ENCODE measurements around the gene UBC. TPM values are rescaled to one million over a fixed set of nuclear protein-coding genes. Genes with fewer than 3 reads are reported as not detected.

Gene UBC
- total RNA-seq, 1 donor from 2014 or later, result 847 TPM

DNA sequence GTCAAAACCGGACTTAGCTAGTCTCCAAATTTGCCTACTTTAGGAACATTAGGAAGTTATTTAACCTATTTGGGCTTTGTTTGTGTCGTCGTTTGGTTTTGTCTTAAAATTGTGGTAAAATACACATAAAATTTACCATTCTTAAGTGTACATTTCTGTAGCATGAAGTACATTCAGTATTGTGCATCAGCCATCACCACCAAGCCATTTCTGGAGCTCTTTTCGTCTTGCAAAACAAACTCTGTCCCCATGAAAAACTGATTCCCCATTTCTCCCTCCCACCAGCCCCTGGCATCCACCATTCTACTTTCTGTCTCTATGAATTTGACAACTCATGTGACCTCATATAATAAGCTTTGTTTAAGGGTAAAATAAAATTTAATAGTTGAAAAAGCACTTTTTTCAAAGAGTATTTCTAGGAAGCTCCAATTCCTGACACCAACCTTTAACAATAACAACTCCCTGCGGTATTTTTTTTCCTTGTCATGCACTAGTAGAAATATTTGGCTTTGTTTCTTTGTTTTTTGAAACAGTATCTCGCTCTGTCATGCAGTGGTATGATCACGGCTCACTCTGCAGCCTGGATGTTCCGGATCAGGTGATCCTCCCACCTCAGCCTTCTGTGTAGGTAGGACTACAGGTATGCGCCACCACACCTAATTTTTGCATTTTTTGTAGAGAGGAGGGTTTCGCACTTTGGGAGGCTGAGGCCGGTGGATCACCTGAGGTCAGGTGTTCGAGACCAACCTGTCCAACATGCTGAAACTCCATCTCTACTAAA, 3.6 kb upstream of the UBC start:
- intact Hi-C loops (cut with micrococcal nuclease), result loop anchor here (5.0 kb wide), 1 partner anchor 351 kb away; the partner anchor contains the start of gene NCOR2
- H3K4me3 Mint-ChIP-seq, result peak overlapping the region; percentile 100
- no peak for ATAC-seq (ENCODE audit: low read depth)
- CTCF ChIA-PET, result interaction anchor here (1.2 to 11.3 kb wide), 4 partner anchors 10 to 76 kb away, joined by 3 to 177 read pairs (median 38); no protein-coding TSS in a partner anchor
- no peaks in the 10 kb centered on the region for H3K27me3 Mint-ChIP-seq
- POLR2A ChIA-PET, result interaction anchor here (0.6 to 20.6 kb wide), 14 partner anchors 8 to 144 kb away, joined by 3 to 590 read pairs (median 10); partner anchors contain the start of gene BRI3BP
- H3K27ac Mint-ChIP-seq, result peak overlapping the region; percentile 100
- TF ChIP-seq, protein P1, sequence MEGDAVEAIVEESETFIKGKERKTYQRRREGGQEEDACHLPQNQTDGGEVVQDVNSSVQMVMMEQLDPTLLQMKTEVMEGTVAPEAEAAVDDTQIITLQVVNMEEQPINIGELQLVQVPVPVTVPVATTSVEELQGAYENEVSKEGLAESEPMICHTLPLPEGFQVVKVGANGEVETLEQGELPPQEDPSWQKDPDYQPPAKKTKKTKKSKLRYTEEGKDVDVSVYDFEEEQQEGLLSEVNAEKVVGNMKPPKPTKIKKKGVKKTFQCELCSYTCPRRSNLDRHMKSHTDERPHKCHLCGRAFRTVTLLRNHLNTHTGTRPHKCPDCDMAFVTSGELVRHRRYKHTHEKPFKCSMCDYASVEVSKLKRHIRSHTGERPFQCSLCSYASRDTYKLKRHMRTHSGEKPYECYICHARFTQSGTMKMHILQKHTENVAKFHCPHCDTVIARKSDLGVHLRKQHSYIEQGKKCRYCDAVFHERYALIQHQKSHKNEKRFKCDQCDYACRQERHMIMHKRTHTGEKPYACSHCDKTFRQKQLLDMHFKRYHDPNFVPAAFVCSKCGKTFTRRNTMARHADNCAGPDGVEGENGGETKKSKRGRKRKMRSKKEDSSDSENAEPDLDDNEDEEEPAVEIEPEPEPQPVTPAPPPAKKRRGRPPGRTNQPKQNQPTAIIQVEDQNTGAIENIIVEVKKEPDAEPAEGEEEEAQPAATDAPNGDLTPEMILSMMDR (IDR thresholded peaks at IDR 0.05), result no peak
- peaks cover 90% of the 10 kb centered on the region for H3K4me1 Mint-ChIP-seq
- no peaks in the 10 kb centered on the region for H3K9me3 Mint-ChIP-seq
- DNase-seq, result no peak
- peaks cover 25% of the 10 kb centered on the region for H3K36me3 Mint-ChIP-seq (ENCODE audit: low read depth)

GRCh38 chr12:124917135-124917840, 2.8 kb upstream of the UBC start:
- peak; percentile 77 for DNase-seq
- Mint-ChIP-seq H3K27ac (peak overlapping the region; percentile 100), H3K9me3 (no peaks in the 10 kb centered on the region), H3K36me3 (ENCODE audit: low read depth) (peaks cover 32% of the 10 kb centered on the region), H3K4me1 (peaks cover 91% of the 10 kb centered on the region), H3K27me3 (no peaks in the 10 kb centered on the region), H3K4me3 (peak overlapping the region; percentile 100)
- ChIA-PET POLR2A (interaction anchor here (0.6 to 20.6 kb wide), 15 partner anchors 8 to 1685 kb away, joined by 3 to 590 read pairs (median 7); partner anchors contain the start of gene BRI3BP), CTCF (interaction anchor here (1.5 to 11.3 kb wide), 3 partner anchors 11 to 21 kb away, joined by 6 to 177 read pairs (median 70); no protein-coding TSS in a partner anchor)
- TF ChIP-seq, protein P1 (IDR thresholded peaks at IDR 0.05), result no peak
- intact Hi-C loops (cut with micrococcal nuclease), result loop anchor here (5.0 kb wide), 1 partner anchor 350 kb away; the partner anchor contains the start of gene NCOR2
- ATAC-seq (ENCODE audit: low read depth), result peak; percentile 63

GRCh38 chr12:124916374-124917134, 2.1 kb upstream of the UBC start:
- peaks cover 33% of the 10 kb centered on the region for H3K36me3 Mint-ChIP-seq (ENCODE audit: low read depth)
- ChIA-PET CTCF (interaction anchor here (2.9 to 11.3 kb wide), 3 partner anchors 11 to 22 kb away, joined by 19 to 177 read pairs (median 70); no protein-coding TSS in a partner anchor), POLR2A (interaction anchor here (0.6 to 20.6 kb wide), 14 partner anchors 9 to 1684 kb away, joined by 3 to 590 read pairs (median 14); partner anchors contain the start of gene BRI3BP)
- no peaks in the 10 kb centered on the region for H3K27me3 Mint-ChIP-seq
- TF ChIP-seq, protein P1 (IDR thresholded peaks at IDR 0.05), result no peak
- intact Hi-C loops (cut with micrococcal nuclease), result loop anchor here (5.0 kb wide), 1 partner anchor 349 kb away; the partner anchor contains the start of gene NCOR2
- no peak for ATAC-seq (ENCODE audit: low read depth)
- peak overlapping the region; percentile 100 for H3K4me3 Mint-ChIP-seq
- no peak for DNase-seq
- H3K27ac Mint-ChIP-seq, result peak overlapping the region; percentile 100
- peaks cover 87% of the 10 kb centered on the region for H3K4me1 Mint-ChIP-seq
- H3K9me3 Mint-ChIP-seq, result no peaks in the 10 kb centered on the region

DNA sequence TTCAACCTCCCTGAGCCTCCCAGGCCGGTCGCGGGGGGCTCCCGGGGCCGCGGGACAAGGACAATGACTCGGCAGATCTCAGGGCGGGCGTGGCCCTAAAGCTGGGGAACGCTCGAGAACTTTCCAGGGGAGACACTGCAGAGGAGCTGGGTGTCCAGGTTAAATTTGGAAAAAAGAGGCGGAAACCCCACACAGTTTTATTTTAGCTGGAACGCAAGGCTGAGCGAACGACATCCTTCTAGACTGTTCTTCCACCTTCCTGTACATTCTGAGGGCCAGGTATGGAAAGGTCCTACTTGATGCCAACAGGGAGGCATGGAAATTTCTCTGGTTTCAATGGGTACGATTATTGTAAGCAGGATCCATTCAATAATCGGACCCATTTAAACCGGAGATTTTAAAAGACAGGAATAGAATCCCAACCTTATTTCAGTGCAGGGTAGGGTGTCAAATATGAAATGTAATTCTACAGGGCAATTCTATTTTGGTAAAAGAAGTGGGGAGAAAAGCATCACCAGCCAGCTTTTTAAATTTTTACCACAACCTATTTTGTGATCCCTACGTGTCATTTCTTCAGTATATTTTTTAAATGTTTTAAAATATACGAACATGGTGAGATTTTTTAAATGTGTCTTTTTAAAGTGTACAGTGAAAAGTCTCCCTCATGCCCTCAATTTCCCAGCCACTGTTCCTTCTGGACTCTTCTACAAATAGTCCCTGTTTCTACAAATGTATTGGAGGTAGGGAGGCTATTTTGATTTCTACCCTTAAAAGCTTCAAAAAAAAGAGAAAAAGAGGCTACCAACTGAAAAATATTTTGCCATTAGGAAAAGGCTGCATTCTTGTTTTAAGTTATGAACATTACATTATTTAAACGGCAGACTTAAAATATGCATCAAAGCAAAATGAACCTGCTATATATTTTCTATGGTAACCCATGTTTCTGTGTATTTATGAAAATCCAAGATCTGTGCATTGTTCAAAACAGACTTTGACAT, 1.1 kb upstream of the UBC start:
- H3K4me3 Mint-ChIP-seq, result peak overlapping the region; percentile 100
- H3K36me3 Mint-ChIP-seq (ENCODE audit: low read depth), result peaks cover 38% of the 10 kb centered on the region
- ChIA-PET CTCF (interaction anchor here (1.0 to 11.3 kb wide), 4 partner anchors 9 to 23 kb away, joined by 3 to 177 read pairs (median 44); no protein-coding TSS in a partner anchor), POLR2A (interaction anchor here (0.6 to 20.6 kb wide), 11 partner anchors 10 to 422 kb away, joined by 3 to 590 read pairs (median 15); partner anchors contain the start of gene BRI3BP)
- no peaks in the 10 kb centered on the region for H3K9me3 Mint-ChIP-seq
- ATAC-seq (ENCODE audit: low read depth) (no peak), DNase-seq (no peak)
- TF ChIP-seq, protein P1 (IDR thresholded peaks at IDR 0.05), result no peak
- H3K4me1 Mint-ChIP-seq, result peaks cover 86% of the 10 kb centered on the region
- H3K27me3 Mint-ChIP-seq, result no peaks in the 10 kb centered on the region
- intact Hi-C loops (cut with micrococcal nuclease), result loop anchor here (2.0 to 5.0 kb wide), 2 partner anchors 73 to 348 kb away; partner anchors contain the start of genes DHX37 and NCOR2
- peak overlapping the region; percentile 100 for H3K27ac Mint-ChIP-seq

All from activated B cell treated with CpG ODN at 0.5 μM for 24 hours (primary cell).